Astrocyte (in vitro differentiated cells and primary cell): Measurements from ENCODE around the gene RPSA.

Experiments used
- CTCF ChIP-seq: IDR thresholded peaks from 2 replicates; pipeline ENCODE4 v1.5.1; 2011; ENCODE audit warnings: low read depth, mild to moderate bottlenecking, inconsistent platforms, low read length, moderate library complexity; ENCODE audit not compliant: insufficient read depth
- EZH2 ChIP-seq: IDR thresholded peaks from 2 replicates; pipeline ENCODE4 v1.6.1; 2012; ENCODE audit warnings: mild to moderate bottlenecking, low read length, inconsistent platforms; ENCODE audit not compliant: insufficient read depth

GRCh38 chr3:39362812-39363211 lies 43.7 kb upstream of the RPSA start:
- TF ChIP-seq CTCF (no peak), EZH2 (no peak)
